Measurements from ENCODE around the gene MYO16.

DNA sequence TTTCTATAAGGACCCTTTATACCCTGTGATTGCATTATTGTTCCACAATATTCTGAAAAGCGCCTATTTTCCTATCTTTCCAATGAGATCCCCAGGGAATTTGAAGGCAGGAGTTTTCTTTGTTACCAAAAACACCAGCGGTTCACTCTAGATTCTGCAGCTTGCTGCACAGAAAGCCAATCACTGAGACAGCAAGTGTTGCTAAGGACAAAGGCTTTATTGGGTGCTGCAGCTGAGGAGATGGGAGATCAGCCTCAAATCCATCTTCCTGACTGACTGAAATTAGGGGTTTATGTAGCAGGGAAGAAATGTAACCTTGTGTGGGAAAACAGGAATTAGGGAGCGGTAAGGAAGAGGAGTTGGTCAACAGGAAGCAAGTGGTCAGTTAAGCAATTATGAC lies 42.6 kb upstream of the MYO16 start:
- TF ChIP-seq, protein P1, sequence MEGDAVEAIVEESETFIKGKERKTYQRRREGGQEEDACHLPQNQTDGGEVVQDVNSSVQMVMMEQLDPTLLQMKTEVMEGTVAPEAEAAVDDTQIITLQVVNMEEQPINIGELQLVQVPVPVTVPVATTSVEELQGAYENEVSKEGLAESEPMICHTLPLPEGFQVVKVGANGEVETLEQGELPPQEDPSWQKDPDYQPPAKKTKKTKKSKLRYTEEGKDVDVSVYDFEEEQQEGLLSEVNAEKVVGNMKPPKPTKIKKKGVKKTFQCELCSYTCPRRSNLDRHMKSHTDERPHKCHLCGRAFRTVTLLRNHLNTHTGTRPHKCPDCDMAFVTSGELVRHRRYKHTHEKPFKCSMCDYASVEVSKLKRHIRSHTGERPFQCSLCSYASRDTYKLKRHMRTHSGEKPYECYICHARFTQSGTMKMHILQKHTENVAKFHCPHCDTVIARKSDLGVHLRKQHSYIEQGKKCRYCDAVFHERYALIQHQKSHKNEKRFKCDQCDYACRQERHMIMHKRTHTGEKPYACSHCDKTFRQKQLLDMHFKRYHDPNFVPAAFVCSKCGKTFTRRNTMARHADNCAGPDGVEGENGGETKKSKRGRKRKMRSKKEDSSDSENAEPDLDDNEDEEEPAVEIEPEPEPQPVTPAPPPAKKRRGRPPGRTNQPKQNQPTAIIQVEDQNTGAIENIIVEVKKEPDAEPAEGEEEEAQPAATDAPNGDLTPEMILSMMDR (IDR thresholded peaks at IDR 0.05), result no peak
- no peak for TF ChIP-seq POLR2A (IDR thresholded peaks at IDR 0.05)
